Erythroblast (primary cell): ENCODE measurements around the gene ALDH4A1.
"Not testable (repeated sequence)": the region's sequence is repeated elsewhere in the genome, so short reads cannot be mapped to it uniquely, and the experiment has no call there.

Experiments used
- DNase-seq, 2 experiments: peaks; one replicate each; lab custom pipeline; 2025; lab: John Stamatoyannopoulos, UW
- GATA1 ChIP-seq: IDR thresholded peaks from 2 replicates; pipeline ENCODE4 v1.6.1; 2011; ENCODE audit warnings: low read depth, mild to moderate bottlenecking, control low read depth, low read length, moderate library complexity
- POLR2A ChIP-seq: IDR thresholded peaks from 2 replicates; pipeline ENCODE4 v1.6.1; 2011; ENCODE audit warnings: mild to moderate bottlenecking, low read length

Gene ALDH4A1

GRCh38 chr1:18876210-18876609 lies 26.1 kb downstream of the ALDH4A1 start:
- no peak for DNase-seq
- TF ChIP-seq GATA1: no peak

GRCh38 chr1:18875796-18876128 lies 26.6 kb downstream of the ALDH4A1 start:
- DNase-seq: no peak
- TF ChIP-seq GATA1: no peak
- no peak for TF ChIP-seq POLR2A

- DNase-seq: peak; percentile 79 to 84
- TF ChIP-seq GATA1 (no peak), POLR2A (no peak)
These were observed 27.1 kb downstream of the ALDH4A1 start for GRCh38 chr1:18875107-18875795.

GRCh38 chr1:18874600-18874999 lies 27.8 kb downstream of the ALDH4A1 start:
- TF ChIP-seq GATA1: no peak
- TF ChIP-seq POLR2A: no peak
- no peak for DNase-seq

GRCh38 chr1:18874036-18874435 lies 28.3 kb downstream of the ALDH4A1 start:
- TF ChIP-seq GATA1 (no peak), POLR2A (no peak)
- DNase-seq: no peak

- TF ChIP-seq POLR2A (no peak), GATA1 (no peak)
- DNase-seq: no peak
These were observed 30.2 kb downstream of the ALDH4A1 start for GRCh38 chr1:18872071-18872611.

- no peak for DNase-seq
- TF ChIP-seq GATA1 (no peak), POLR2A (no peak)
These were observed 30.8 kb downstream of the ALDH4A1 start for GRCh38 chr1:18871401-18872070.

- TF ChIP-seq POLR2A (no peak), GATA1 (no peak)
- DNase-seq: no peak
These were observed 31.4 kb downstream of the ALDH4A1 start for GRCh38 chr1:18870957-18871356.

GRCh38 chr1:18870595-18870865 lies 31.8 kb downstream of the ALDH4A1 start:
- DNase-seq: not testable (repeated sequence)

- no peak for DNase-seq
These were observed 32.3 kb downstream of the ALDH4A1 start for GRCh38 chr1:18869847-18870594.

GRCh38 chr1:18868801-18869424 lies 33.4 kb downstream of the ALDH4A1 start:
- no peak for DNase-seq
- no peak for TF ChIP-seq POLR2A
- TF ChIP-seq GATA1: no peak

More at GRCh38 chr1:18869847-18870594, 32.3 kb downstream of the ALDH4A1 start:
- TF ChIP-seq GATA1 (no peak), POLR2A (no peak)

GRCh38 chr1:18868354-18868753 lies 34.0 kb downstream of the ALDH4A1 start:
- no peak for DNase-seq
- TF ChIP-seq GATA1 (no peak), POLR2A (no peak)

GRCh38 chr1:18866846-18867245 lies 35.5 kb downstream of the ALDH4A1 start:
- TF ChIP-seq POLR2A (no peak), GATA1 (no peak)
- DNase-seq: no peak

- TF ChIP-seq POLR2A: no peak
- TF ChIP-seq GATA1: no peak
- DNase-seq: no peak
These were observed 36.0 kb downstream of the ALDH4A1 start for GRCh38 chr1:18866314-18866713.
